CD4-positive, alpha-beta memory T cell (primary cell): ENCODE measurements around the gene URM1. TPM values are rescaled to one million over a fixed set of nuclear protein-coding genes. Genes with fewer than 3 reads are reported as not detected.

Experiments
- CTCF ChIA-PET: fragments of 350-600 bp; sonication (Branson Sonifier 250); formaldehyde crosslinking; loops from one replicate; lab custom pipeline; 2021; ENCODE audit warnings: inconsistent platforms; ENCODE audit not compliant: partially characterized antibody; lab: Charles Lee
- POLR2A ChIA-PET: fragments of 350-600 bp; sonication (Branson Sonifier 250); formaldehyde crosslinking; loops from one replicate; lab custom pipeline; 2021; ENCODE audit not compliant: partially characterized antibody; lab: Charles Lee
- DNase-seq, 5 donors: peaks; one replicate each; pipeline versions ENCODE4 v3.0.0 to v3.0.0-alpha.2; 2020 to 2022; ENCODE audit warnings: mixed read lengths in 1 of 5
- H3K27ac ChIP-seq: one replicate; pipeline ENCODE4 v1.7.0; 2013; ENCODE audit warnings: low read depth, low read length
- H3K27me3 ChIP-seq: 2 replicates; pipeline ENCODE4 v1.7.0; 2013; ENCODE audit warnings: mild to moderate bottlenecking, low read length, moderate library complexity; ENCODE audit not compliant: insufficient read depth
- H3K36me3 ChIP-seq: 2 replicates; pipeline ENCODE4 v1.7.0; 2013; ENCODE audit warnings: mild to moderate bottlenecking, low read length, moderate library complexity; ENCODE audit not compliant: insufficient read depth
- H3K4me1 ChIP-seq: 2 replicates; pipeline ENCODE4 v1.7.0; 2013; ENCODE audit warnings: mild to moderate bottlenecking, low read length, moderate library complexity; ENCODE audit not compliant: insufficient read depth
- H3K4me3 ChIP-seq, 2 donors: one replicate each; pipeline ENCODE4 v1.7.0; 2013; ENCODE audit warnings: low read length in 2 of 2, mild to moderate bottlenecking in 1 of 2
- H3K9me3 ChIP-seq, 2 donors: one replicate each; pipeline ENCODE4 v1.7.0; 2013; ENCODE audit warnings: low read length in 2 of 2, control low read depth in 1 of 2; ENCODE audit not compliant: control insufficient read depth in 1 of 2
- H3K27ac Mint-ChIP-seq, 7 donors: one replicate each; pipeline ENCODE4 v1.8.0; 2020 to 2021; ENCODE audit warnings: mixed read lengths in 7 of 7, mild to moderate bottlenecking in 6 of 7, inconsistent platforms in 3 of 7, moderate library complexity in 3 of 7
- H3K27me3 Mint-ChIP-seq, 2 donors: one replicate each; pipeline ENCODE4 v1.8.0; 2020 to 2021; ENCODE audit warnings: mixed read lengths in 2 of 2
- H3K36me3 Mint-ChIP-seq, 2 donors: one replicate each; pipeline ENCODE4 v1.8.0; 2020 to 2021; ENCODE audit warnings: mixed read lengths in 2 of 2, inconsistent platforms in 1 of 2, mild to moderate bottlenecking in 1 of 2
- H3K4me1 Mint-ChIP-seq, 4 donors: one replicate each; pipeline ENCODE4 v1.8.0; 2020 to 2021; ENCODE audit warnings: mixed read lengths in 4 of 4, mild to moderate bottlenecking in 1 of 4
- H3K4me3 Mint-ChIP-seq, 8 donors: one replicate each; pipeline ENCODE4 v1.8.0; 2020 to 2021; ENCODE audit warnings: mixed read lengths in 8 of 8, mild to moderate bottlenecking in 7 of 8, moderate library complexity in 6 of 8, inconsistent platforms in 3 of 8
- H3K9me3 Mint-ChIP-seq, 8 donors: one replicate each; pipeline ENCODE4 v1.8.0; 2020 to 2021; ENCODE audit warnings: mixed read lengths in 8 of 8, mild to moderate bottlenecking in 5 of 8, inconsistent platforms in 3 of 8, moderate library complexity in 1 of 8
- intact Hi-C: fragments of 100-400 bp; cut with micrococcal nuclease; formaldehyde crosslinking; loops from one replicate; pipeline ENCODE4 v1.15.1; 2023
- polyA plus RNA-seq, 2 donors: library from polyadenylated mRNA; unstranded; fragments of 300-500 nt; fragmentation: Illumina TruSeq; gene quantifications; one replicate each; pipeline ENCODE4 v1.2.3, GENCODE V29; 2021
- total RNA-seq, 2 experiments: library from RNA; stranded (reverse); gene quantifications; one replicate each; pipeline ENCODE4 v1.2.3, GENCODE V29; 2021

URM1 gene
- total and polyA plus RNA-seq, 4 experiments from 2014 or later, result 44.1 to 50.8 (median 48.0) TPM

GRCh38 chr9:128394379-128395168, 23.4 kb downstream of the URM1 start:
- Histone ChIP-seq H3K36me3 (peaks cover 23% of the 10 kb centered on the region), H3K9me3 (no peaks in the 10 kb centered on the region), H3K27me3 (no peaks in the 10 kb centered on the region), H3K4me1 (no peaks in the 10 kb centered on the region), H3K27ac (no peak overlapping the region), H3K4me3 (no peak overlapping the region)
- H3K9me3 Mint-ChIP-seq, result no peaks in the 10 kb centered on the region
- POLR2A ChIA-PET, result no interaction called here
- CTCF ChIA-PET, result no interaction called here
- H3K4me3 Mint-ChIP-seq, result no peak overlapping the region
- H3K36me3 Mint-ChIP-seq, result peaks cover 13 to 16% of the 10 kb centered on the region in 2 donors
- H3K27ac Mint-ChIP-seq, result no peak overlapping the region
- no peaks in the 10 kb centered on the region for H3K27me3 Mint-ChIP-seq
- H3K4me1 Mint-ChIP-seq, result peaks cover 4 to 10% (median 5%) of the 10 kb centered on the region in 4 donors
- intact Hi-C loops, result no loop called here
- no peak for DNase-seq

DNA sequence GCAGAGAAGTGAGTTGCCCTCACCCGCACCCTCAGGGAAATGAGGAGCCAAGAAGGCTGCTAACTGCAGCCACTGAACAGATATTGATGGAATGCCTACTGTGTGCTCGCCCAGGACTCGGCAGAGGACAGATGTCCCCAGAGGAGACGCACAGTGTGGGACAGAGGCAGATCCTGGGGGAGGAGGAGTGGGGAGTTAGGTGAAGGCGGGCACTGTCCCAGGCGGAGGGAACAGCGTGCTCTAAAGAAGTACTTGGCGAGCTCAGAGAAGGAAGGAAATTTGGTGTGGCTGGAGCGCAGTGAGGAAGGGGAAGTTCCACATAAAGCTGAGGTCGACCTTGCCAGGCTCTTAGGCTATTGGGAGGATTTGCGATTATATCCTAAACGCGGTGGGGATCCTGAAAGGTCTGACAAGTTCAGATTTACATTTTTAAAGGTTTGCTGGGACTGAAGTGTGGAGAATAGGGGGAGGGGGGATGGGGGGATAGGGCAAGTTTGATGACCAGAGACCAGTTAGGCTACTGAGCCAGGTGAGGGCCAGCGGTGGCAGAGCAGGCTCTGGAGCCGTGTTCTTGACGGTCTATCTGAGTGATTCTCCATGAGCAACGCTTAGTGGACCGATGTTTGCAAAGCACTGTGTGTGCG, 25.9 kb downstream of the URM1 start:
- intact Hi-C loops, result no loop called here
- ChIA-PET POLR2A (no interaction called here), CTCF (interaction anchor here (0.8 kb wide), 1 partner anchor 42 kb away, joined by 4 read pairs; no protein-coding TSS in a partner anchor)
- Histone ChIP-seq H3K27ac (no peak overlapping the region), H3K36me3 (peaks cover under 1% of the 10 kb centered on the region), H3K9me3 (no peaks in the 10 kb centered on the region), H3K4me3 (no peak overlapping the region), H3K27me3 (no peaks in the 10 kb centered on the region), H3K4me1 (no peaks in the 10 kb centered on the region)
- Mint-ChIP-seq H3K9me3 (no peaks in the 10 kb centered on the region), H3K4me1 (peaks cover 4 to 10% (median 6%) of the 10 kb centered on the region in 4 donors), H3K4me3 (no peak overlapping the region), H3K36me3 (peaks cover 5% of the 10 kb centered on the region in 2 donors), H3K27me3 (no peaks in the 10 kb centered on the region), H3K27ac (peak overlapping the region in 1 of 7 donors; percentile 6)
- no peak for DNase-seq

- no peaks in the 10 kb centered on the region for H3K9me3 ChIP-seq
- no peaks in the 10 kb centered on the region for H3K9me3 Mint-ChIP-seq
- no peak overlapping the region for H3K27ac ChIP-seq
- H3K4me1 Mint-ChIP-seq, result peaks cover 4 to 10% (median 6%) of the 10 kb centered on the region in 4 donors
- H3K27me3 Mint-ChIP-seq, result peaks cover 0 to under 1% of the 10 kb centered on the region in 2 donors
- H3K27me3 ChIP-seq, result no peaks in the 10 kb centered on the region
- no peak overlapping the region for H3K27ac Mint-ChIP-seq
- H3K36me3 ChIP-seq, result no peaks in the 10 kb centered on the region
- no peak overlapping the region for H3K4me3 ChIP-seq
- no peak for DNase-seq
- ChIA-PET CTCF (no interaction called here), POLR2A (no interaction called here)
- peaks cover 4% of the 10 kb centered on the region in 2 donors for H3K36me3 Mint-ChIP-seq
- no peak overlapping the region for H3K4me3 Mint-ChIP-seq
- intact Hi-C loops, result no loop called here
- H3K4me1 ChIP-seq, result no peaks in the 10 kb centered on the region
Observed at GRCh38 chr9:128397831-128398230, 26.7 kb downstream of the URM1 start.

DNA sequence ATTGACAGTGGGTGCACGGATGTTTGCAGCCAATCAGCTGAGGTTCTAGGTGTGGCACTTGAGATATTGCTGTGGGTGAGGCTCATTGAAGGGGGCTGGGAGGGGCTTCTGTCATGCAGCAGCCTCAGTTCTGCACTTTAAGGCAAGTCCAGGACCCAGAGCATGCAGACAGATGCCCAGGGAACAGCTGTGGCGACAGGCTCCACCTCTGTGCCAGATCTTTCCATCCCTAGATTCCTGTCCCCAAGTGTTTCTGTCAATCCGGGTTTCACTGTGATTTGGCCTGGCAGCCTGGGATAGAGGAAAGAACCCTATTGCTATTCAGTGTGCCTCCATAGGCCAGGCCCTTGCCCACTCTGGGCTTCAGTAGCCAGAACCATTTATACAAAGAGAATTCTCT, 28.7 kb downstream of the URM1 start:
- CTCF ChIA-PET, result no interaction called here
- H3K4me1 Mint-ChIP-seq, result peaks cover 4 to 10% (median 6%) of the 10 kb centered on the region in 4 donors
- H3K4me3 ChIP-seq, result no peak overlapping the region
- H3K9me3 Mint-ChIP-seq, result no peaks in the 10 kb centered on the region
- POLR2A ChIA-PET, result no interaction called here
- no peak overlapping the region for H3K27ac ChIP-seq
- H3K4me3 Mint-ChIP-seq, result no peak overlapping the region
- H3K36me3 ChIP-seq, result no peaks in the 10 kb centered on the region
- no peak for DNase-seq
- intact Hi-C loops, result no loop called here
- H3K36me3 Mint-ChIP-seq, result no peaks in the 10 kb centered on the region
- H3K9me3 ChIP-seq, result no peaks in the 10 kb centered on the region
- no peaks in the 10 kb centered on the region for H3K4me1 ChIP-seq
- no peaks in the 10 kb centered on the region for H3K27me3 ChIP-seq
- H3K27me3 Mint-ChIP-seq, result peaks cover 1 to 2% of the 10 kb centered on the region in 2 donors
- H3K27ac Mint-ChIP-seq, result no peak overlapping the region

- H3K36me3 Mint-ChIP-seq, result no peaks in the 10 kb centered on the region
- Histone ChIP-seq H3K9me3 (no peaks in the 10 kb centered on the region), H3K27me3 (no peaks in the 10 kb centered on the region), H3K4me1 (no peaks in the 10 kb centered on the region), H3K36me3 (no peaks in the 10 kb centered on the region), H3K4me3 (no peak overlapping the region), H3K27ac (no peak overlapping the region)
- POLR2A ChIA-PET, result no interaction called here
- H3K27me3 Mint-ChIP-seq, result peaks cover 6 to 20% of the 10 kb centered on the region in 2 donors
- intact Hi-C loops, result no loop called here
- CTCF ChIA-PET, result interaction anchor here (0.9 kb wide), 1 partner anchor 15 kb away, joined by 3 read pairs; no protein-coding TSS in a partner anchor
- no peaks in the 10 kb centered on the region for H3K9me3 Mint-ChIP-seq
- H3K4me1 Mint-ChIP-seq, result peaks cover 0 to under 1% (median 0%) of the 10 kb centered on the region in 4 donors
- H3K4me3 Mint-ChIP-seq, result no peak overlapping the region
- DNase-seq, result no peak
- no peak overlapping the region for H3K27ac Mint-ChIP-seq
Observed at GRCh38 chr9:128404560-128404959, 33.4 kb downstream of the URM1 start.

DNA sequence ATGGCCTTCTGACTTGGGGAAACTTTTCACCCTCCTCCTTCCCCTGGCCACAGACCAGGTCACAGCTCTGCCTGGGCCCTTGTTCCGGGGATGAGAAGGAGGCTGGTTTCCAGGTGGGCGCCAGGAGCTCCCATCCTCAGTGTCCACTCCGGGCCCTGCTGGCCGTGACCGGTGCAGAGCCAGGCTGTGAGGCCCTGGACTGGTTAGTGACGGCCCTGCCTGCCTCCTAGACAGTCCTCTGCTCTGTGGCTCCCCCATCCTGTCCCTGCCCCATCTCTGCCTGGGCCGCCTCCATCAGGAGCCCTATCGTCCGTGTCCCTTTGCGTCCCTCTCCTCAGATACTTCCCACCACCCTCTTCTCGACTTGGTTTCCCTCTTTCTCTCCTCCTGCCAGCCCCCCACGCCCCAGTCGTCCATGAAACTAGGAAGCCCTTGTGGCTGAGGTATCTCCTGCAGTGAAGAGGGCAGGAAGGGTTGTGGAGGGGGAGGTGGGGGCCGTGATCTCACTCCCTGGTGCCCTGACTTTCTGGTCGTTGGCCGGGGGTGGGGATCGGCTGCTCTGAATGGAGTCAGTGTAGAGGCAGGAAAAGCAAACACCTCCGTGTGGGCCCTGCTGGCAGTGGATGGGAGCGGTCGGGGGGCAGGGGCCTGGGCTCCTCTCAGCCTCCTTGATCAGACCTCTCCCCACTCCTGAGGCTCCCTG, 34.1 kb downstream of the URM1 start:
- no peaks in the 10 kb centered on the region for H3K4me1 Mint-ChIP-seq
- CTCF ChIA-PET, result no interaction called here
- Histone ChIP-seq H3K4me3 (no peak overlapping the region), H3K36me3 (no peaks in the 10 kb centered on the region), H3K27ac (no peak overlapping the region), H3K9me3 (no peaks in the 10 kb centered on the region), H3K27me3 (no peaks in the 10 kb centered on the region), H3K4me1 (no peaks in the 10 kb centered on the region)
- intact Hi-C loops, result no loop called here
- no peak overlapping the region for H3K27ac Mint-ChIP-seq
- POLR2A ChIA-PET, result no interaction called here
- no peak overlapping the region for H3K4me3 Mint-ChIP-seq
- H3K27me3 Mint-ChIP-seq, result peaks cover 10 to 20% of the 10 kb centered on the region in 2 donors
- no peaks in the 10 kb centered on the region for H3K36me3 Mint-ChIP-seq
- no peaks in the 10 kb centered on the region for H3K9me3 Mint-ChIP-seq
- no peak for DNase-seq

- no peaks in the 10 kb centered on the region for H3K4me1 Mint-ChIP-seq
- H3K4me1 ChIP-seq, result no peaks in the 10 kb centered on the region
- H3K27me3 ChIP-seq, result no peaks in the 10 kb centered on the region
- no peak for DNase-seq
- no peak overlapping the region for H3K27ac ChIP-seq
- ChIA-PET POLR2A (no interaction called here), CTCF (interaction anchor here (1.6 kb wide), 1 partner anchor 14 kb away, joined by 5 read pairs; no protein-coding TSS in a partner anchor)
- no peaks in the 10 kb centered on the region for H3K36me3 Mint-ChIP-seq
- H3K4me3 Mint-ChIP-seq, result no peak overlapping the region
- H3K4me3 ChIP-seq, result no peak overlapping the region
- no peaks in the 10 kb centered on the region for H3K9me3 ChIP-seq
- no peak overlapping the region for H3K27ac Mint-ChIP-seq
- no peaks in the 10 kb centered on the region for H3K9me3 Mint-ChIP-seq
- intact Hi-C loops, result no loop called here
- H3K36me3 ChIP-seq, result no peaks in the 10 kb centered on the region
- H3K27me3 Mint-ChIP-seq, result peaks cover 11 to 20% of the 10 kb centered on the region in 2 donors
Observed at GRCh38 chr9:128405780-128406171, 34.6 kb downstream of the URM1 start.
